Esophagus muscularis mucosa (tissue), 4 donors: ENCODE results near the gene SSMEM1. TPM values are rescaled to one million over a fixed set of nuclear protein-coding genes. Genes with fewer than 3 reads are reported as not detected.
"Not testable (repeated sequence)": the region's sequence is repeated elsewhere in the genome, so short reads cannot be mapped to it uniquely, and the experiment has no call there.

ENCODE experiments used
- DNase-seq: peaks from one replicate; pipeline ENCODE4 v3.0.0-alpha.2; 2017; ENCODE audit errors: extremely low spot score
- H3K27ac ChIP-seq, 4 donors: fragments of 200-600 bp; sonication (generic); replicated peaks in 1 of 4; 1 replicate in 3 of 4; 2 replicates in 1 of 4; pipeline ENCODE4 v1.5.1; 2016 to 2019; ENCODE audit warnings: mild to moderate bottlenecking in 1 of 4
- H3K27me3 ChIP-seq, 4 donors: fragments of 200-600 bp; sonication (generic); one replicate each; pipeline versions ENCODE4 v1.5.1 to v1.6.0; 2016 to 2019
- H3K36me3 ChIP-seq, 4 donors: fragments of 200-600 bp; sonication (generic); one replicate each; pipeline ENCODE4 v1.5.1; 2016 to 2019
- H3K4me1 ChIP-seq, 4 donors: fragments of 200-600 bp; sonication (generic); one replicate each; pipeline ENCODE4 v1.5.1; 2016 to 2019
- H3K4me3 ChIP-seq, 4 donors: fragments of 200-600 bp; sonication (generic); 1 replicate in 2 of 4; 2 replicates in 2 of 4; pipeline ENCODE4 v1.5.1; 2016 to 2019; ENCODE audit warnings: mild to moderate bottlenecking in 4 of 4, moderate library complexity in 1 of 4
- H3K9me3 ChIP-seq, 4 donors: fragments of 200-600 bp; sonication (generic); 1 replicate in 3 of 4; 2 replicates in 1 of 4; pipeline ENCODE4 v1.5.1; 2016 to 2019
- CTCF ChIP-seq, 3 experiments: fragments of 200-600 bp in 2 of 3; fragments of 450-650 bp in 1 of 3; sonication (generic) in 2 of 3; IDR thresholded peaks; one replicate each; pipeline ENCODE4 v1.5.1; 2017 to 2019; ENCODE audit warnings: antibody characterized with exemption in 3 of 3, mild to moderate bottlenecking in 2 of 3, moderate library complexity in 1 of 3
- EP300 ChIP-seq: sonication (generic); formaldehyde crosslinking; IDR thresholded peaks from one replicate; pipeline ENCODE4 v1.6.1; 2017; ENCODE audit warnings: antibody characterized with exemption
- POLR2A ChIP-seq: fragments of 450-650 bp; IDR thresholded peaks from one replicate; pipeline ENCODE4 v1.6.1; 2017; ENCODE audit warnings: antibody characterized with exemption, moderate library complexity, mild to moderate bottlenecking, low read depth
- POLR2AphosphoS5 ChIP-seq, 2 donors: sonication (generic); formaldehyde crosslinking; IDR thresholded peaks; one replicate each; pipeline ENCODE4 v1.6.1; 2017; ENCODE audit warnings: antibody characterized with exemption in 2 of 2
- WGBS: methylation state at CpG from one replicate; pipeline ENCODE4 v1.1.5; 2018; 5-methylcytosine and 5-hydroxymethylcytosine counted together
- intact Hi-C: fragments of 100-400 bp; cut with DNase I; formaldehyde crosslinking; loops from one replicate; pipeline ENCODE4 v1.15.1; 2023
- total RNA-seq, 4 donors: library from RNA; depleted of rRNA; stranded (reverse); fragments of >200 nt; gene quantifications; one replicate each; pipeline versions ENCODE4 v1.1.0 to v1.2.1, GENCODE V29; 2016

SSMEM1 gene
- total RNA-seq, 4 donors from 2014 or later = not detected

GRCh38 chr7:130234078-130234477, 26.4 kb downstream of the SSMEM1 start:
- Histone ChIP-seq H3K27me3 (no peaks in the 10 kb centered on the region), H3K27ac (no peak overlapping the region), H3K9me3 (no peaks in the 10 kb centered on the region), H3K4me1 (peaks cover 0 to 10% (median 0%) of the 10 kb centered on the region in 4 donors), H3K4me3 (no peak overlapping the region), H3K36me3 (no peaks in the 10 kb centered on the region)
- no peak for DNase-seq
- intact Hi-C loops = no loop called here
- 92% methylated on average over 2 of the region's 2 CpGs for WGBS
- TF ChIP-seq POLR2A = no peak
- no peak for TF ChIP-seq EP300
- TF ChIP-seq CTCF (IDR thresholded peaks at IDR 0.05) = no peak
- TF ChIP-seq POLR2AphosphoS5 (IDR thresholded peaks at IDR 0.05) = no peak

DNA sequence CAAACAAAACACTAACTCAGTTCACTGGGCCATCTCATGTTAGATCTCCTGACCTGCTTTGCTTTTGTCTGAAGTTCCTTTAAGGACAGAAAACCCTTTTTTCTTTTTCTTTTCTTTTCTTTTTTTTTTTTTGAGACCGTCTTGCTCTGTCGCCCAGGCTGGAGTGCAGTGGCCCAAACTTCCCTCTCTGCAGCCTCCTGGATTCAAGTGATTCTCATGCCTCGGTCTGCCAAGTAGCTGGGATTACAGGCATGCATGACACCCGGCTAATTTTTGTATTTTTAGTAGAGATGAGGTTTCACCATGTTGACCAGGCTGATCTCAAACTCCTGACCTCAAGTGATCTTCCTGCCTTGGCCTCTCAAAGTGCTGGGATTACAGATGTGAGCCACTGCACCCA, 28.7 kb downstream of the SSMEM1 start:
- H3K4me3 ChIP-seq, H3K36me3 ChIP-seq, H3K9me3 ChIP-seq, intact Hi-C loops, DNase-seq, H3K27ac ChIP-seq, H3K27me3 ChIP-seq, H3K4me1 ChIP-seq: not testable (repeated sequence)
- WGBS = 78% methylated on average over 4 of the region's 4 CpGs

DNA sequence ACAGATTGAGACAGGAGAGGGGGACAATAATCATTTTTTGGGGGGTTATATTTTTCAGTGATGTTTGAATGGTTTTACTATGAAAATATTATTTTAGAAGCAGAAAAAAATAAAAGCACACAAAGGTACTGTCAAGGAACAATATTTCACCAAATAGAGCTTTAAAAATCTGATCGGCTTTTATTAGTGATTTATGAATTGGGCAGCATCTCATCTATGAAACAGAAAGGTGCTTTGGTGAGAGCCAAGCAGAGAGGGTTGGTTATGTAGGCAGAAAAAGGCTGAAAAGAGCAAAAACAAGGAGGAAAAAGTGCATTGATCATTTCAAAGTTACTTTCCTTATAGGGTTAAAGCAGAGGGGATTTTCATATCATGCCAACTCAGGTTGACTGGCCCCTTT, 32.6 kb downstream of the SSMEM1 start:
- Histone ChIP-seq H3K27ac (no peak overlapping the region), H3K27me3 (no peaks in the 10 kb centered on the region), H3K4me1 (peaks cover 0 to 8% (median 4%) of the 10 kb centered on the region in 4 donors), H3K4me3 (no peak overlapping the region), H3K9me3 (no peaks in the 10 kb centered on the region), H3K36me3 (no peaks in the 10 kb centered on the region)
- TF ChIP-seq EP300 (no peak), POLR2AphosphoS5 (IDR thresholded peaks at IDR 0.05) (no peak), POLR2A (no peak), CTCF (IDR thresholded peaks at IDR 0.05) (no peak)
- intact Hi-C loops = no loop called here
- WGBS = 94% methylated on average over 1 of the region's 1 CpG
- DNase-seq = no peak

GRCh38 chr7:130242198-130243014, 34.7 kb downstream of the SSMEM1 start:
- Histone ChIP-seq H3K36me3 (no peaks in the 10 kb centered on the region), H3K27me3 (no peaks in the 10 kb centered on the region), H3K4me1 (peaks cover 0 to 8% (median 4%) of the 10 kb centered on the region in 4 donors), H3K27ac (no peak overlapping the region), H3K9me3 (no peaks in the 10 kb centered on the region), H3K4me3 (no peak overlapping the region)
- no peak for DNase-seq
- intact Hi-C loops = no loop called here
- 48% methylated on average over 5 of the region's 5 CpGs for WGBS
- no peak for TF ChIP-seq EP300
- TF ChIP-seq CTCF (IDR thresholded peaks at IDR 0.05) = peak; percentile 60 to 74 (median 68)

DNA sequence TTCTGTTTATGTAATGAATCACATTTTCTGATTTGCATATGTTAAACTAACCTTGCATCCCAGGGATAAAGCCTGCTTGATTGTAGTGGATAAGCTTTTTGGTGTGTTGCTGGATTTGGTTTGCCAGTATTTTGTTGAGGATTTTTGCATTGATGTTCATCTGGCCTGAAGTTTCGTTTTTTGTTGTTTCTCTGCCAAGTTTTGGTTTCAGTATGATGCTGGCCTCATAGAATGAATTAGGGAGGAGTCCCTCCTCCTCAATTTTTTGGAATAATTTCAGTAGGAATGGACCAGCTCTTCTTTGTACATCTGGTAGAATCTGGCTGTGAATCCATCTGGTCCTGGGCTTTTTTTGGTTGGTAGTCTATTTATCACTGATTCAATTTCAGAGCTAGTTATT, 35.8 kb downstream of the SSMEM1 start:
- 21% methylated on average over 1 of the region's 1 CpG for WGBS
- intact Hi-C loops, DNase-seq: not testable (repeated sequence)

GRCh38 chr7:130246491-130246890, 38.8 kb downstream of the SSMEM1 start:
- H3K4me1 ChIP-seq, H3K27ac ChIP-seq, H3K36me3 ChIP-seq, H3K4me3 ChIP-seq, DNase-seq, H3K9me3 ChIP-seq, intact Hi-C loops, H3K27me3 ChIP-seq: not testable (repeated sequence)
- WGBS = 87% methylated on average over 1 of the region's 1 CpG

More for the DNA sequence above, 35.8 kb downstream of the SSMEM1 start:
- H3K36me3 ChIP-seq, H3K27ac ChIP-seq, H3K27me3 ChIP-seq, H3K4me3 ChIP-seq, H3K9me3 ChIP-seq, H3K4me1 ChIP-seq: not testable (repeated sequence)

DNA sequence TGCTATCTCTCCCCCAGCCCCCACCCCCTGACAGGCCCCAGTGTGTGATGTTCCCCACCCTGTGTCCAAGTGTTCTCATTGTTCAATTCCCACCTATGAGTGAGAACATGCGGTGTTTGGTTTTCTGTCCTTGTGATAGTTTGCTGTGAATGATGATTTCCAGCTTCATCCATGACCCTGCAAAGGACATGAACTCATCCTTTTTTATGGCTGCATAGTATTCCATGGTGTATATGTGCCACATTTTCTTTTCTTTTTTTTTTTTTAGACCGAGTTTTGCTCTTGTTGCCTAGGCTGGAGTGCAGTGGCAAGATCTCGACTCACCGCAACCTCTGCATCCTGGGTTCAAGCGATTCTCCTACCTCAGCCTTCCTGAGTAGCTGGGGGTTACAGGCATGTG, 41.2 kb downstream of the SSMEM1 start:
- H3K4me3 ChIP-seq, intact Hi-C loops, DNase-seq, H3K36me3 ChIP-seq, H3K4me1 ChIP-seq, H3K9me3 ChIP-seq, H3K27me3 ChIP-seq, H3K27ac ChIP-seq: not testable (repeated sequence)
- WGBS = 98% methylated on average over 5 of the region's 5 CpGs

GRCh38 chr7:130249626-130250025, 42.0 kb downstream of the SSMEM1 start:
- intact Hi-C loops, DNase-seq, H3K36me3 ChIP-seq, H3K4me3 ChIP-seq, H3K27ac ChIP-seq, H3K27me3 ChIP-seq, H3K9me3 ChIP-seq, H3K4me1 ChIP-seq: not testable (repeated sequence)
- WGBS = 98% methylated on average over 3 of the region's 3 CpGs
